Nephron (organoid): Measurements from ENCODE around the gene ZNF511.

Source experiments
- H3K27ac Mint-ChIP-seq, 3 experiments: 2 replicates each; pipeline ENCODE4 v1.8.0; 2020; ENCODE audit warnings: mixed read lengths in 3 of 3, mild to moderate bottlenecking in 2 of 3, moderate library complexity in 1 of 3
- H3K27me3 Mint-ChIP-seq: 2 replicates; pipeline ENCODE4 v1.8.0; 2021; ENCODE audit warnings: low read depth, mild to moderate bottlenecking, moderate library complexity, mixed read lengths
- H3K36me3 Mint-ChIP-seq: 2 replicates; pipeline ENCODE4 v1.8.0; 2020; ENCODE audit warnings: low read depth, mixed read lengths
- H3K4me1 Mint-ChIP-seq: 2 replicates; pipeline ENCODE4 v1.8.0; 2020; ENCODE audit warnings: mixed read lengths
- H3K4me3 Mint-ChIP-seq, 3 experiments: 2 replicates each; pipeline ENCODE4 v1.8.0; 2020; ENCODE audit warnings: mild to moderate bottlenecking in 3 of 3, mixed read lengths in 3 of 3, moderate library complexity in 2 of 3
- H3K9me3 Mint-ChIP-seq: 2 replicates; pipeline ENCODE4 v1.8.0; 2020; ENCODE audit warnings: mixed read lengths
- TF ChIP-seq, protein P1 (sequence below), 3 experiments: fragments of 200-600 bp; sonication (generic); IDR thresholded peaks; one replicate each; pipeline ENCODE4 v1.5.0; 2021; ENCODE audit warnings: antibody characterized with exemption in 3 of 3; ENCODE audit not compliant: unreplicated experiment in 3 of 3

Gene ZNF511

DNA sequence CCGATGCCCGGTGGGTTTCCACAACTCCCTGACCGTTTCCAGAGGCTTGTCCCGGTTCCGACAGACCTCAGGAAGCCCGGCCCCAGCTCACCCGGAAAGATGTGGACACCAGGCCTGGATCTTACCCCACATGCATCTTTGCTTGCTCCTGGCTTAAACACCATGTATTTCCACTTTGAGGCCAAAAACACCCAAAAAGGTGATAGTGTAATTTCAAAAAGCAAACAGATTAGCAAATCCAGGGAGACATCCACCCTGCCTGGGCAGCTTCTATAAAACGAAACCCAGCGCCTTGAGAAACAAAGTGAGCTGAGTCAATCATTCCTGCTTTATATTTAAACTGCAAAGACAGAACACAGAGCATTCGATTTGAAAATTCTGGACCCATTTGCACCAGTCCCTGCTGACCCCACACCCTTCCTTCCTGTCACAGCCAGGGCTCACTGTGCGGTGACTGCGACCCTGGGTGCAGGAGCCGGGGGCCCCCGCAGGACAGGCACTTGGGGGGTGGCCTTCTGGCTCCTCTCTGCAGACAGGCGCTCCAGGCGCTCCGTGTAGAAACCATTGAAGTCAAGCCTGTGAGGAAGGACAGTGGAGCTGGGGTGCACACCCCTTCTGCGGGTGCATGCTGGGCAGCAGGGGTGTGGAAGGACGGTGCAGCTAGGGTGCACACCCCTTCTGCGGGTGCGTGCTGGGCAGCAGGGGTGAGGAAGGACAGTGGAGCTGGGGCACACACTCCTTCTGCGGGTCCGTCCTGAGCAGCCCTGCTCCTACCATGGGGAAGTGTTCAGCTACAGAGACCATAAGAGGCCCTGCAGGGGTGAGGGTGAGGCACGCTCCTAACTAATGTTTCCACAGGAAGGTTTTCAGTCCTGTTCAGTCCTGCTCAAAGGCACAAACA is 29.1 kb upstream of the ZNF511 start:
- peaks cover 15% of the 10 kb centered on the region for H3K27me3 Mint-ChIP-seq
- no peak overlapping the region for H3K4me3 Mint-ChIP-seq
- no peaks in the 10 kb centered on the region for H3K9me3 Mint-ChIP-seq
- TF ChIP-seq, protein P1, sequence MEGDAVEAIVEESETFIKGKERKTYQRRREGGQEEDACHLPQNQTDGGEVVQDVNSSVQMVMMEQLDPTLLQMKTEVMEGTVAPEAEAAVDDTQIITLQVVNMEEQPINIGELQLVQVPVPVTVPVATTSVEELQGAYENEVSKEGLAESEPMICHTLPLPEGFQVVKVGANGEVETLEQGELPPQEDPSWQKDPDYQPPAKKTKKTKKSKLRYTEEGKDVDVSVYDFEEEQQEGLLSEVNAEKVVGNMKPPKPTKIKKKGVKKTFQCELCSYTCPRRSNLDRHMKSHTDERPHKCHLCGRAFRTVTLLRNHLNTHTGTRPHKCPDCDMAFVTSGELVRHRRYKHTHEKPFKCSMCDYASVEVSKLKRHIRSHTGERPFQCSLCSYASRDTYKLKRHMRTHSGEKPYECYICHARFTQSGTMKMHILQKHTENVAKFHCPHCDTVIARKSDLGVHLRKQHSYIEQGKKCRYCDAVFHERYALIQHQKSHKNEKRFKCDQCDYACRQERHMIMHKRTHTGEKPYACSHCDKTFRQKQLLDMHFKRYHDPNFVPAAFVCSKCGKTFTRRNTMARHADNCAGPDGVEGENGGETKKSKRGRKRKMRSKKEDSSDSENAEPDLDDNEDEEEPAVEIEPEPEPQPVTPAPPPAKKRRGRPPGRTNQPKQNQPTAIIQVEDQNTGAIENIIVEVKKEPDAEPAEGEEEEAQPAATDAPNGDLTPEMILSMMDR (IDR thresholded peaks at IDR 0.05; ENCODE audit: unreplicated experiment in 3 of 3): no peak
- no peaks in the 10 kb centered on the region for H3K4me1 Mint-ChIP-seq
- H3K36me3 Mint-ChIP-seq: peaks cover 16% of the 10 kb centered on the region
- no peak overlapping the region for H3K27ac Mint-ChIP-seq

DNA sequence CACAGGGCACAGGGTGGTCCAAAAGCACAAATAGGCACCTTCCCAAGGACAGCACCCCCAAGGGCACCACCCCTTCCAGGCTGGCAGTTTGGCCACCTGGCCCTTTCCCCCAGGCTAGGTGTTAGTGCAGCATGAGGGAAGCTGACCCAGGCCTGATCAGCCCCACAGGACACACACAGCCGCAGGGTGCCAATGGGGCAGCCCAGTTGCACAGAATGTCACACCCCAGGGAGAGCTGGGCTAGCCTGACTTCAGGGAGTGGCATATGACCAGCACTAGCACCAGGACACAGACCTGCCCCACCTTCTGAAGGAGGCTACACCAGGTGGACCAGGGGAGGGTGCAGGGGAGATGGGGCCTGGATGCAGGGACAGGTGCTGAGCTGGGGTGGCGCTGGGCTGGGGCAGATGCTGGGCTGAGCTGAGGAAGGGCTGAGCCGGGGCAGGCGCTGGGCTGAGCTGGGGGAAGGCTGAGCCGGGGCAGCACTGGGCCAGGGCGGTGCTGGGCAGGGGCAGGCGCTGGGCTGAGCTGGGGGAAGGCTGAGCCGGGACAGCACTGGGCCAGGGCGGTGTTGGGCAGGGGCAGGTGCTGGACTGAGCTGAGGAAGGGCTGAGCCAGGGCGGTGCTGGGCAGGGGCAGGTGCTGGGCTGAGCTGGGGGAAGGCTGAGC is 28.2 kb upstream of the ZNF511 start:
- Mint-ChIP-seq H3K4me1 (no peaks in the 10 kb centered on the region), H3K36me3 (peaks cover 23% of the 10 kb centered on the region), H3K27ac (no peak overlapping the region), H3K9me3 (no peaks in the 10 kb centered on the region), H3K27me3 (peaks cover 15% of the 10 kb centered on the region), H3K4me3 (no peak overlapping the region)
- TF ChIP-seq, protein P1 (IDR thresholded peaks at IDR 0.05; ENCODE audit: unreplicated experiment in 3 of 3): no peak

DNA sequence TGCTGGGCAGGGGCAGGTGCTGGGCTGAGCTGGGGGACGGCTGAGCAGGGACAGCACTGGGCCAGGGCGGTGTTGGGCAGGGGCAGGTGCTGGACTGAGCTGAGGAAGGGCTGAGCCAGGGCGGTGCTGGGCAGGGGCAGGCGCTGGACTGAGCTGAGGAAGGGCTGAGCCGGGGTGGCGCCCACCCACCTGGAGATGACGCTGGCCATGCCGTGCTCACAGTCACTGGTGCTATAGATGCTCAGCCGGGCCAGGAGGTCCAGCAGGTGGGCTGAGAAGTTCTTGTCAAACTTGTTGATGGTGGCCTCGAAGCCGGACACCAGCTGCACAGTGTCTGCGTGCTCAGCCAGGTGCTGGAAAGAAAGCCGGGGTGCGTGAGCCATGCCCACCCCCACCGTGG is 27.6 kb upstream of the ZNF511 start:
- Mint-ChIP-seq H3K4me3 (no peak overlapping the region), H3K27ac (no peak overlapping the region), H3K9me3 (no peaks in the 10 kb centered on the region), H3K4me1 (no peaks in the 10 kb centered on the region), H3K27me3 (peaks cover 10% of the 10 kb centered on the region), H3K36me3 (peaks cover 28% of the 10 kb centered on the region)
- TF ChIP-seq, protein P1 (IDR thresholded peaks at IDR 0.05; ENCODE audit: unreplicated experiment in 3 of 3): no peak

DNA sequence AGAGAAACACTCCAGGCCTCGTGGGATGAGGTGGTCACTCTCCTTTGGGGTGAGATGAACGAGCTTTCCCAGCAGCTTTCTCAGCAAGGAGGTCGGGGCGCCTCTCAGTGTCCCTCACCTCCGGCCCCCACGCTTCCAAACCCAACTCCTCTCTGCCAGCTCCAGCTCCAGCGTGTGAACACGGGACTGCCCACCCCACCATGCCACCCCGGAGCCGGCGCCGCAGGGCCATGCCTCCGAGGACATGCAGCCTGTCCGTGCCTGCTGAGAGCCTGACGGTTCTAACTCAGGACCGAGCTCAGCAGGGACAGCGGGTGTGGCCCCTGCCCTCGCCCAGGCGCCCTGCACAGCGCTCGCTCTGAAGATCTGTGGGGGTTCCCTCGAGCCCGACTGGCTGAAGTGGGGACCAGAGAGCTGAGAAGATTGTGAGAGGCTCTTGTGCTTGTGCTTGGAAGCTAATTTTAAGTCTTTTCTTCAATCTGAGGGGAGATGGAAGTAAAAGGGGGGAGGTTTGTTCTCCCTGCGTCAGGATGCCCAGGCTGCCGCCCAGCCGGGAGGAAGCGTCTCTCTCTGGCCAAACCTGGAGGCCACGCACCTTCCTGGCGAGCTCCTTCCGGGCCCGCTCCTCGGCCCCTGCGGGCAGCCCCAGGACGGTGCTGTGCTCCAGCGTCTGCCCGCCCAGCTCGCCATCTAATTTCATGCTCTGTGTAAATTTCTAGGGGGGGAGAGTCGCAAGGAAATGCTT is 26.9 kb upstream of the ZNF511 start:
- Mint-ChIP-seq H3K4me1 (no peaks in the 10 kb centered on the region), H3K4me3 (no peak overlapping the region), H3K9me3 (no peaks in the 10 kb centered on the region), H3K27me3 (peaks cover 7% of the 10 kb centered on the region), H3K27ac (no peak overlapping the region), H3K36me3 (peaks cover 36% of the 10 kb centered on the region)
- TF ChIP-seq, protein P1 (IDR thresholded peaks at IDR 0.05; ENCODE audit: unreplicated experiment in 3 of 3): no peak

DNA sequence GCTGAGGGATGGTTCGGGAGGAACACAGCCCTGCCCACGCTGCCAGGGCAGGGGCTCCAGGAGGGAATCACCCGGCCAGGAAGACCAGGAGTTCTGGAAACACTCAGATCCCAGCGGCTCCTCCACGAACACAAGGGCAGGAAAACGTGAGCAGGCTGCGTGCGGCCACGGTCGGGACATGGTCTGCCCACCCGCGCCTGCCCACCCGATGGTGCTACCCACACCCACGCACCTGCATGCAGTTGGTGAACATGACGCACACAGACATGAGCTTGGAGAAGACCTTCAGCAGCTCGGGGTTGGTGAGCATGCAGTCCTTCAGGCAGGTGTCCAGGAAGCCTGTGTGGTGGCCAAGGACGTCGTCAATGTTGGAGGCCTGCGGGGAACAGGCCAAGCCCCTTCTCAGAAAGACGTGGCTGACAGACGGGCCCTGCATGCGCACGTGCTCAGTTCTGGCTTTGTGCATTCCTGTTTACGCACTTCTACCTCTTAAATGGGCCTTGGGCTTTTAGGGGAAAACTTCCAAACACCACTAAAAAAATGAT is 25.8 kb upstream of the ZNF511 start:
- TF ChIP-seq, protein P1 (IDR thresholded peaks at IDR 0.05; ENCODE audit: unreplicated experiment in 3 of 3): no peak
- H3K27ac Mint-ChIP-seq: no peak overlapping the region
- no peak overlapping the region for H3K4me3 Mint-ChIP-seq
- no peaks in the 10 kb centered on the region for H3K4me1 Mint-ChIP-seq
- no peaks in the 10 kb centered on the region for H3K9me3 Mint-ChIP-seq
- H3K36me3 Mint-ChIP-seq: peaks cover 45% of the 10 kb centered on the region
- peaks cover under 1% of the 10 kb centered on the region for H3K27me3 Mint-ChIP-seq
